ENCODE data around the gene FMNL3.

FMNL3 gene

DNA sequence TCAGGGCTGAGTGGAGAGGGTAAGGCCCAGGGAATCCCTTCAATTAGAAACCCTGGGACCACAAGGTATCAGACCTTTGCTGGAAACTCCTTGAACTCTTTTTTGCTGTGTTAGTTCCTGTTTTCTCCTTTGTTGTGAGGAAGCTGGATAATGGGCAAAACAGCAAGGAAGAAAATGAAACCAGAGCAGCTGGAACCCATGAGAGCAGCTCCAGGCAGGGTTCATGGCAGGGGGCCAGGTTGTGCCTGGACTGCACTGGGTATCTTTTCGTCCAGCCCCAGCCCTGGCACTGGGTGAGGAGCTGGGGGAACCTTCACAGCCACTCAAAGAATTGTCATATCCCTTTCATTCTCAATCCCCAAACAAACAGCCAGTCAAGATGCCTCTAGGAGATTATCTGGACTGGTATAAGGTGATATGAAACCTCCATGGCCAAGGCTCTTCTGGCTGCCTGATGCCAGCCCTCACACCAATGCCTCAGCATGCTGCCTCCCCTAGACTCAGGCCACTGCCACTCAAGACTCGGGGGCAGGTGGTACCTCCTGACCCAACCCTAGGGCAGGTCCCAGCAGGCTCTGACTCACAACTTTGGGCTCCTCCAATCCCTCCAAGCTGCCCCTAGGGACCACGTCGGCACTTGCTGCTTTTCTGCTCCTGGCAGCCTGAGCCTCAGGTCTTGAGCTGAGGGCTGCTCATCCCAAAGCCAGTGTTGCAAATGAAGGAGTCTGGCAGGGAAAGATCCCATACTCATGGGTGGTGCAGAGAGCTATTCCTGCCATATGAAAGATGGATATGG lies 118.3 kb downstream of the FMNL3 start:
- DNase-seq = no peak

DNA sequence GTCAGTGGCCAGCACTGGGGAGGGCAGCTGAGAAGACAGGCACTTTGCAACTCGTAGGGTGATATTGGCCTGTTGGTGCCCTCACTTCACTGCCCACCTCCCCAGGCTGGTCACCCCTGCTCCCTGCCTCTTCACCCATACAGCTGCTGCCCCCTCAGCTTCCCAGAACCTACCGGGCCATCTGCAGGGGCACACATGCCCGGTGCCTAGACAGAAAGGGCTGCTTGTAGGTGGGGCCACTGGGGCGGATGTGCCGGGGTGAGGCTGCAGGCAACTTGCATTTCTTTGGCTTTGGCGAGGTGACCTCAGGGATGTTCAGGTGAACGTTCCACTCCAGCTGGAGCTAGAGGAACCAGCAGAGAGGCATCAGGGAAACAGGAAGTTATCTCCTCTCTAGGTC lies 118.9 kb downstream of the FMNL3 start:
- no peak for DNase-seq

DNA sequence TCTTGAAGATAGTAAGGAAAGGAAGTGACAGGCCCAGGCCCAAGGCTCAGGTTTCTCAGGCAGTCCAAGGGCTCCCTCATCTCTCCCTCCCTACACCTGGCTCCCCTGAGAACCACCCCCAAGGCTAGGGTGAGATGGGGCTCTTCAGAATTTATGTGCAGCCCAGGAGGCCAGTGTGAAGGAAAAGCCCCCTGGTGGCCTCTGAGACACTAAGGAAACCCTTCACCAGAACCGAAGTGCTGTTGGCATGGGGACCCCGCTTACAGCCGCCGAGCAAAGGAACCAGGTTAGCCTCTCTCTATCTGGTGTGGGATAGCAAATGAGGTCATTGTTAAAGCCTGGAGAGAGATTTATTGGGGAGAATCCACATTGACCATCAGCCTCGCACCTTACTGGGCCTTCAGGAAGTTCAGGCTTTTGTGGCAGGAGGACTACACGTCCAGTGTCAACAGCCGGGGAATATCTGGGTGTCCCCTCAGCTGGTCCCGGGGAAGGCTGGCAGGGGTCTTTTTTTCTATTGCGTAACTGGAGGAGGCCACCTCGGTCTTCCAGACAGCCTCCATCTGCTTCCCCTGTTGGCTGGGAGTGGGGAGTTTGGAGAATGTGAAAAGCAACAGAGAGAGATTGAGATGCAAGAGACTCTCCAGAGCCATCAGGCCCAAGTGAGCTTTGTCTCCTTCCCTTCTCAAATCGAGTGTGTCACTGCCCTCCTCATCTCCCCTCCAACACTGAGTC lies 119.9 kb downstream of the FMNL3 start:
- DNase-seq = no peak
